ENCODE measurements around the gene DLK2. TPM values are rescaled to one million over a fixed set of nuclear protein-coding genes. Genes with fewer than 3 reads are reported as not detected.

The DLK2 gene
- total and polyA plus RNA-seq, 2 of the 13 experiments (the other 11 are each of a cell fraction or from before 2014, with no cell fraction given), result 1.2 to 3.8 TPM

- POLR2A ChIA-PET, result interaction anchor here (0.7 to 1.9 kb wide), 6 partner anchors 12 to 201 kb away, joined by 3 to 9 read pairs (median 3); partner anchors contain the start of genes DLK2 and MAD2L1BP
- ATAC-seq, result no peak
- CTCF ChIA-PET (ENCODE audit: low intra/inter-chr PET ratio, low total read pairs), result no interaction called here
These were observed 21.1 kb downstream of the DLK2 start for GRCh38 chr6:43434001-43434840.

More at GRCh38 chr6:43434001-43434840, 21.1 kb downstream of the DLK2 start:
- no peak for FAIRE-seq
- Histone ChIP-seq H3K9ac (ENCODE audit: insufficient read depth, low read depth, low read length) (no peak overlapping the region), H3K4me2 (ENCODE audit: low read depth, low read length) (no peak overlapping the region), H4K20me1 (ENCODE audit: insufficient read depth, low read length) (no peaks in the 10 kb centered on the region), H3K9me3 (ENCODE audit: low read length) (no peaks in the 10 kb centered on the region), H3K4me3 (replicated peaks in 1 of 3; ENCODE audit: insufficient read depth in 1 of 3, low read depth in 2 of 3, low read length in 3 of 3) (no peak overlapping the region), H3K79me2 (ENCODE audit: insufficient read depth, low read length) (peaks cover 3% of the 10 kb centered on the region), H3K27me3 (ENCODE audit: control insufficient read depth in 1 of 2, insufficient read depth in 2 of 2, low read length in 2 of 2) (no peaks in the 10 kb centered on the region), H3K4me1 (ENCODE audit: insufficient read depth, low read length) (peaks cover 38% of the 10 kb centered on the region), H3K36me3 (replicated peaks in 1 of 2; ENCODE audit: control insufficient read depth in 1 of 2, insufficient read depth in 2 of 2, low read length in 2 of 2) (peaks cover 3 to 11% of the 10 kb centered on the region in 2 experiments), H3K27ac (ENCODE audit: extremely low read length, insufficient read depth, low read length) (no peak overlapping the region), H2AFZ (ENCODE audit: low read length) (no peak overlapping the region)
- DNase-seq (ENCODE audit: low spot score), result no peak
- intact Hi-C loops (cut with micrococcal nuclease; ENCODE audit: unreplicated experiment), result loop anchor here (10.0 kb wide), 1 partner anchor 61 kb away; no protein-coding TSS in a partner anchor
- TF ChIP-seq TAF15 (IDR thresholded peaks at IDR 0.05; ENCODE audit: low read depth, low read length, poor library complexity, severe bottlenecking) (no peak), ZNF687 (CRISPR knock-in tag; IDR thresholded peaks at IDR 0.05) (peak; percentile 16; the same call in 1 of the 2 replicates)
- no TSS peak for BruUV-seq (replicated peaks)
- 93% methylated on average over 14 of the region's 15 CpGs for WGBS (ENCODE audit: low lambda C conversion rate)
- in situ Hi-C loops (cut with HindIII; ENCODE audit: extremely low pct_ligation_motif_present, low pct_unique_long_range_greater_than_20kb), result no loop called here
